Neural progenitor cell (in vitro differentiated cells): ENCODE measurements around the gene MSI2. TPM values are rescaled to one million over a fixed set of nuclear protein-coding genes. Genes with fewer than 3 reads are reported as not detected.

ENCODE experiments used
- DNase-seq: peaks from one replicate; pipeline ENCODE4 v3.0.0-alpha.2; 2016; ENCODE audit warnings: low spot score
- H2AFZ ChIP-seq: fragments of 200-600 bp; sonication (generic); replicated peaks from 2 replicates; pipeline ENCODE4 v1.6.1; 2016; ENCODE audit warnings: antibody characterized with exemption
- H3F3A ChIP-seq: fragments of 200-600 bp; sonication (generic); 2 replicates; pipeline ENCODE4 v1.6.1; 2016; ENCODE audit warnings: antibody characterized with exemption, low read depth
- H3K27ac ChIP-seq: fragments of 200-600 bp; sonication (generic); 2 replicates; pipeline ENCODE4 v1.5.1; 2016; ENCODE audit warnings: mild to moderate bottlenecking
- H3K27me3 ChIP-seq: fragments of 200-600 bp; sonication (generic); 2 replicates; pipeline ENCODE4 v1.6.1; 2016; ENCODE audit warnings: mild to moderate bottlenecking, moderate library complexity
- H3K36me3 ChIP-seq: fragments of 200-600 bp; sonication (generic); 2 replicates; pipeline ENCODE4 v1.5.1; 2016
- H3K4me1 ChIP-seq: fragments of 200-600 bp; sonication (generic); 2 replicates; pipeline ENCODE4 v1.6.1; 2016; ENCODE audit warnings: mixed run types
- H3K4me2 ChIP-seq: fragments of 200-600 bp; sonication (generic); 2 replicates; pipeline ENCODE4 v1.6.1; 2016
- H3K4me3 ChIP-seq: fragments of 200-600 bp; sonication (generic); 2 replicates; pipeline ENCODE4 v1.5.1; 2016
- H3K79me2 ChIP-seq: fragments of 200-600 bp; sonication (generic); 2 replicates; pipeline ENCODE4 v1.6.1; 2016; ENCODE audit warnings: low read depth
- H3K9ac ChIP-seq: fragments of 200-600 bp; sonication (generic); 2 replicates; pipeline ENCODE4 v1.6.1; 2016
- H3K9me3 ChIP-seq: fragments of 200-600 bp; sonication (generic); 2 replicates; pipeline ENCODE4 v1.5.1; 2016; ENCODE audit warnings: low read depth
- H4K20me1 ChIP-seq: fragments of 200-600 bp; sonication (generic); 2 replicates; pipeline ENCODE4 v1.6.1; 2016; ENCODE audit warnings: low read depth
- H3K27ac Mint-ChIP-seq: 3 replicates; pipeline ENCODE4 v1.8.0; 2021; ENCODE audit warnings: mixed read lengths
- H3K27me3 Mint-ChIP-seq: 2 replicates; pipeline ENCODE4 v1.8.0; 2022; ENCODE audit warnings: low read depth, mild to moderate bottlenecking, inconsistent platforms, moderate library complexity, mixed read lengths; ENCODE audit not compliant: insufficient read depth
- H3K36me3 Mint-ChIP-seq: 3 replicates; pipeline ENCODE4 v1.8.0; 2021; ENCODE audit warnings: mixed read lengths
- H3K4me1 Mint-ChIP-seq: 3 replicates; pipeline ENCODE4 v1.8.0; 2021; ENCODE audit warnings: mixed read lengths
- H3K4me3 Mint-ChIP-seq: 3 replicates; pipeline ENCODE4 v1.8.0; 2021; ENCODE audit warnings: mild to moderate bottlenecking, moderate library complexity, mixed read lengths
- H3K9me3 Mint-ChIP-seq: 3 replicates; pipeline ENCODE4 v1.8.0; 2020; ENCODE audit warnings: mixed read lengths
- EZH2 ChIP-seq: fragments of 200-600 bp; sonication (generic); IDR thresholded peaks from 2 replicates; pipeline ENCODE4 v1.6.1; 2017; ENCODE audit warnings: antibody characterized with exemption, mild to moderate bottlenecking, moderate library complexity
- EZH2phosphoT487 ChIP-seq: fragments of 200-600 bp; sonication (generic); IDR thresholded peaks from 2 replicates; pipeline ENCODE4 v1.6.1; 2017; ENCODE audit warnings: antibody characterized with exemption
- total RNA-seq: library from RNA; depleted of rRNA; stranded (reverse); fragments of >200 nt; gene quantifications from 2 replicates; pipeline ENCODE4 v1.2.3, GENCODE V29; 2015; ENCODE audit warnings: low replicate concordance
- TF ChIP-seq, protein P1 (sequence below): fragments of 200-600 bp; sonication (generic); IDR thresholded peaks from 2 replicates; pipeline ENCODE4 v1.5.1; 2017; ENCODE audit warnings: antibody characterized with exemption, mild to moderate bottlenecking

MSI2 gene
- total RNA-seq, 1 donor from 2014 or later, result 96.9 TPM

DNA sequence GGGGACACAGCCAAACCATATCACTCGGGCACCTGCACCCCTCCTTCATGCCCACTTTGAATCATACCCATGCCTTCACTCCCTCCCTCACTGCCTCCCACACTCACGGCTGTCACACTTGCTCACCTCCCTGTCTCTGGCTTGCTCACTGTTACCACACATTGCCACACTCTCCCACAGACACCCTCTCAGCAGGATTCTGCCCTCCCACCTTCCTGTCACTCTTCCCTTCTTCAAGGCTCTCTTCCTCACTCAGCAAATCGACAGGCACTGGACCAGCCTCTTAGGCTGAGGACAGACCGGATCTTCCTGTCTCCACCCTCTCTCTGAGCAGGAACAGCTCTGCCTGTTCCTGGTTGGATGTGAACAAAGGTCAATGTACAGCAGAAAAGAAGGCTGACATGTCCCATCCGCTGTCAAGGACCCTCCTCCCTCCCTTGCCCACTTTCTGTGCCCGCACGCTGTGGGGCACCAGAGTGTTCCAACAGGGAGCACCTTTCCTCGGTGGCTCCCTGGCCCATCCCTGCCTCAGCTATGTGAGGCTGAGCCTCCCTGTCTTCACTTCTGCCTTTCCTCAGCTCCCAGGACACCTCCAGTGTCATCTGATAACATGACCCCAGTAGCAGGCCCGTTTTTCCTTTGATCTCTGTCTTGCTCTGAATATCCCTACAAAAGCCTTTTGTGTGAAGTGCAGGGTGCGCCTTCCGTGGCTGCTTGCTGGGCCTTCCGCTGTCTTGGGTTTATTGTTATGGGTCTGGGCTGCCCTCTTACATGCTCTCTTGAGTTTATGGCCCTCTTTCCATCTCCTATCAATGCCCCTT lies 441.8 kb downstream of the MSI2 start:
- H3K9ac ChIP-seq, result no peak overlapping the region
- no peaks in the 10 kb centered on the region for H3K27me3 ChIP-seq
- TF ChIP-seq, protein P1, sequence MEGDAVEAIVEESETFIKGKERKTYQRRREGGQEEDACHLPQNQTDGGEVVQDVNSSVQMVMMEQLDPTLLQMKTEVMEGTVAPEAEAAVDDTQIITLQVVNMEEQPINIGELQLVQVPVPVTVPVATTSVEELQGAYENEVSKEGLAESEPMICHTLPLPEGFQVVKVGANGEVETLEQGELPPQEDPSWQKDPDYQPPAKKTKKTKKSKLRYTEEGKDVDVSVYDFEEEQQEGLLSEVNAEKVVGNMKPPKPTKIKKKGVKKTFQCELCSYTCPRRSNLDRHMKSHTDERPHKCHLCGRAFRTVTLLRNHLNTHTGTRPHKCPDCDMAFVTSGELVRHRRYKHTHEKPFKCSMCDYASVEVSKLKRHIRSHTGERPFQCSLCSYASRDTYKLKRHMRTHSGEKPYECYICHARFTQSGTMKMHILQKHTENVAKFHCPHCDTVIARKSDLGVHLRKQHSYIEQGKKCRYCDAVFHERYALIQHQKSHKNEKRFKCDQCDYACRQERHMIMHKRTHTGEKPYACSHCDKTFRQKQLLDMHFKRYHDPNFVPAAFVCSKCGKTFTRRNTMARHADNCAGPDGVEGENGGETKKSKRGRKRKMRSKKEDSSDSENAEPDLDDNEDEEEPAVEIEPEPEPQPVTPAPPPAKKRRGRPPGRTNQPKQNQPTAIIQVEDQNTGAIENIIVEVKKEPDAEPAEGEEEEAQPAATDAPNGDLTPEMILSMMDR, result no peak
- TF ChIP-seq EZH2, result no peak
- TF ChIP-seq EZH2phosphoT487, result no peak
- no peaks in the 10 kb centered on the region for H3F3A ChIP-seq
- Mint-ChIP-seq H3K9me3 (peaks cover 11% of the 10 kb centered on the region), H3K4me1 (peaks cover 13% of the 10 kb centered on the region), H3K27me3 (peaks cover 4% of the 10 kb centered on the region), H3K27ac (no peak overlapping the region), H3K36me3 (peaks cover 1% of the 10 kb centered on the region), H3K4me3 (no peak overlapping the region)
- peak overlapping the region; percentile 47 for H3K4me2 ChIP-seq
- H3K27ac ChIP-seq, result no peak overlapping the region
- peak; percentile 62 for DNase-seq
- H2AFZ ChIP-seq, result no peak overlapping the region
- H3K36me3 ChIP-seq, result no peaks in the 10 kb centered on the region
- H3K4me3 ChIP-seq, result no peak overlapping the region
- peaks cover 8% of the 10 kb centered on the region for H3K4me1 ChIP-seq
- H4K20me1 ChIP-seq, result no peaks in the 10 kb centered on the region
- no peaks in the 10 kb centered on the region for H3K9me3 ChIP-seq
- H3K79me2 ChIP-seq, result no peaks in the 10 kb centered on the region

DNA sequence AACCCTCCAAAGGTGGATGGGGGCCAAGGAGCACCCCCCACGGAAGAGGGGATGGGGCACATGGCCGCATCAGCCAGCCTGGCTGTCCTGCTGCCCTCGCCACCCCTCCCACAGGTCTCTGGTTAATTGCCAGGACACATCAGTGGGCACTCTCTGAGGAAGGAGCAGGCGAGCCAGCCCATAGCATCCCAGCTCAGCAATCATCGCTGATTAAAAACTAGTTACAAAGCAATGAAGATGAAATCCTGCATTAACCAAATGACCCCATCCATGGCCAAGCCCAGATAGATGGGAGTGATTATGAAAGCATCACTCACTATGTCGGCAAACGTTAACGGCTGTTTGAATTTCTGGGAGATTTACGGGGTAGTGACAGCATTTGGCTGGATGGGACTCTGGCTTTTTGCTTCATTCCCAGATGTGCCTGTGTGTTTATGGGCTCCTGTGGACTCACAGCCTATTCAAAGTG lies 443.5 kb downstream of the MSI2 start:
- Mint-ChIP-seq H3K27me3 (peaks cover 4% of the 10 kb centered on the region), H3K36me3 (peaks cover 1% of the 10 kb centered on the region), H3K4me1 (peaks cover 13% of the 10 kb centered on the region), H3K9me3 (peaks cover 4% of the 10 kb centered on the region), H3K27ac (peak overlapping the region; percentile 2), H3K4me3 (no peak overlapping the region)
- Histone ChIP-seq H3K4me1 (peaks cover 8% of the 10 kb centered on the region), H3K27ac (no peak overlapping the region), H4K20me1 (no peaks in the 10 kb centered on the region), H3K4me3 (no peak overlapping the region), H3K9ac (no peak overlapping the region), H3K27me3 (no peaks in the 10 kb centered on the region), H3K4me2 (no peak overlapping the region), H3K79me2 (no peaks in the 10 kb centered on the region), H2AFZ (no peak overlapping the region), H3K9me3 (no peaks in the 10 kb centered on the region), H3F3A (no peaks in the 10 kb centered on the region), H3K36me3 (no peaks in the 10 kb centered on the region)
- DNase-seq, result no peak
- TF ChIP-seq EZH2phosphoT487 (no peak), EZH2 (no peak)
- TF ChIP-seq, protein P1, result no peak

DNA sequence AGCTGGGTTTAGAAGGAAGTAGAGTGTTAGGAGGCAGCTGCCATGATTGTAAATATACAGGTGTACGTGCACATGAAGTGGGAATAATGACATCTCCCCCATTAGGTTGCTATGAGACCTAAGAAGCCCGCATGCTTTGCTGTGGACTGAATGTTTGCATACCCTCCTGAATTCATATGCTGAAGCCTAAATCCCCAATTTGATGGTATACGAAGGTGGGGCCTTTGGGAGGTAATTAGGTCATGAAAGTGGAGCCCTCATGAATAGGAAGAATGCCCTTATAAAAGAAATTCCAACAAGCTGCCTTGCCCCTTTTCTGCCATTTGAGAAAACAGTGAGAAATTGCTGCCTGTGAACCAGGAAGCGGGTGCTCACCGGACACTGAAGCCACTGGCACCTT lies 444.8 kb downstream of the MSI2 start:
- peaks cover 19% of the 10 kb centered on the region for H3K4me1 Mint-ChIP-seq
- TF ChIP-seq, protein P1, result no peak
- TF ChIP-seq EZH2phosphoT487, result no peak
- TF ChIP-seq EZH2, result no peak
- Histone ChIP-seq H3K4me2 (no peak overlapping the region), H3K27me3 (peaks cover 3% of the 10 kb centered on the region), H3K27ac (no peak overlapping the region), H3K36me3 (no peaks in the 10 kb centered on the region), H3K4me3 (no peak overlapping the region), H3K9ac (no peak overlapping the region), H4K20me1 (no peaks in the 10 kb centered on the region), H3K79me2 (no peaks in the 10 kb centered on the region), H3K9me3 (no peaks in the 10 kb centered on the region), H2AFZ (no peak overlapping the region), H3K4me1 (peaks cover 8% of the 10 kb centered on the region), H3F3A (no peaks in the 10 kb centered on the region)
- no peak overlapping the region for H3K27ac Mint-ChIP-seq
- H3K4me3 Mint-ChIP-seq, result no peak overlapping the region
- H3K36me3 Mint-ChIP-seq, result no peaks in the 10 kb centered on the region
- no peaks in the 10 kb centered on the region for H3K9me3 Mint-ChIP-seq
- H3K27me3 Mint-ChIP-seq, result peaks cover 2% of the 10 kb centered on the region
- no peak for DNase-seq
